Gastrocnemius medialis (tissue), 4 donors: Measurements from ENCODE around the gene RAB14.

Experiments used
- POLR2A ChIP-seq, 2 donors: fragments of 450-650 bp; IDR thresholded peaks; one replicate each; pipeline ENCODE4 v1.6.1; 2017; ENCODE audit warnings: antibody characterized with exemption in 2 of 2, mild to moderate bottlenecking in 2 of 2, moderate library complexity in 2 of 2
- TF ChIP-seq, protein P1 (sequence below), 5 experiments: fragments of 450-650 bp in 3 of 5; fragments of 200-600 bp in 2 of 5; sonication (generic) in 2 of 5; IDR thresholded peaks in 4 of 5; conservative IDR thresholded peaks in 1 of 5; 1 replicate in 4 of 5; 2 replicates in 1 of 5; pipeline ENCODE4 v1.5.1; 2016 to 2019; ENCODE audit warnings: antibody characterized with exemption in 5 of 5, mild to moderate bottlenecking in 3 of 5, moderate library complexity in 3 of 5

DNA sequence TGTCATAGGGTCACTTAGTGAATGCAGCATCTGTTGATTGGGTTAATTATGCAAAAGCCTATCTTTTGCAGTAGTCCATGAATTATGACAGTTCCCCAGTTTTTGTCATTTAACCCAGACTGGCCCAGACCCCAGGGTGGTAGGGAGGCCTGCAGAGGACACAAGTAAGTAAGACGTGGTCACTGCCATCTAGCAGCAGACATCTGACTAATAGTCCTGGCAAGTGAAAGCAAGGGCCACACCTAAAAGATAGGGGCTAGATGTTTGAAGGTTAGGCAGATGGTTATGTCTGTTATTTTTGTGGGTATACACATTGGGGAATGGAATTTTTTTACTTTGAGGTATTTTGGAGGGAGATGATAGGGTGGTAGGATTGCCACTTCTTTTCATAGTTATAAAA is 48.0 kb downstream of the RAB14 start:
- TF ChIP-seq, protein P1, sequence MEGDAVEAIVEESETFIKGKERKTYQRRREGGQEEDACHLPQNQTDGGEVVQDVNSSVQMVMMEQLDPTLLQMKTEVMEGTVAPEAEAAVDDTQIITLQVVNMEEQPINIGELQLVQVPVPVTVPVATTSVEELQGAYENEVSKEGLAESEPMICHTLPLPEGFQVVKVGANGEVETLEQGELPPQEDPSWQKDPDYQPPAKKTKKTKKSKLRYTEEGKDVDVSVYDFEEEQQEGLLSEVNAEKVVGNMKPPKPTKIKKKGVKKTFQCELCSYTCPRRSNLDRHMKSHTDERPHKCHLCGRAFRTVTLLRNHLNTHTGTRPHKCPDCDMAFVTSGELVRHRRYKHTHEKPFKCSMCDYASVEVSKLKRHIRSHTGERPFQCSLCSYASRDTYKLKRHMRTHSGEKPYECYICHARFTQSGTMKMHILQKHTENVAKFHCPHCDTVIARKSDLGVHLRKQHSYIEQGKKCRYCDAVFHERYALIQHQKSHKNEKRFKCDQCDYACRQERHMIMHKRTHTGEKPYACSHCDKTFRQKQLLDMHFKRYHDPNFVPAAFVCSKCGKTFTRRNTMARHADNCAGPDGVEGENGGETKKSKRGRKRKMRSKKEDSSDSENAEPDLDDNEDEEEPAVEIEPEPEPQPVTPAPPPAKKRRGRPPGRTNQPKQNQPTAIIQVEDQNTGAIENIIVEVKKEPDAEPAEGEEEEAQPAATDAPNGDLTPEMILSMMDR (IDR thresholded peaks at IDR 0.05 in 4 of 5, conservative IDR thresholded peaks at IDR 0.05 in 1 of 5), result no peak
- TF ChIP-seq POLR2A (IDR thresholded peaks at IDR 0.05), result no peak
